ENCODE data around the gene CDC42BPB. TPM values are rescaled to one million over a fixed set of nuclear protein-coding genes. Genes with fewer than 3 reads are reported as not detected.

CDC42BPB gene
- total and polyA plus RNA-seq, 2 of the 13 experiments (the other 11 are each of a cell fraction or from before 2014, with no cell fraction given), result 19.7 to 32.3 TPM

DNA sequence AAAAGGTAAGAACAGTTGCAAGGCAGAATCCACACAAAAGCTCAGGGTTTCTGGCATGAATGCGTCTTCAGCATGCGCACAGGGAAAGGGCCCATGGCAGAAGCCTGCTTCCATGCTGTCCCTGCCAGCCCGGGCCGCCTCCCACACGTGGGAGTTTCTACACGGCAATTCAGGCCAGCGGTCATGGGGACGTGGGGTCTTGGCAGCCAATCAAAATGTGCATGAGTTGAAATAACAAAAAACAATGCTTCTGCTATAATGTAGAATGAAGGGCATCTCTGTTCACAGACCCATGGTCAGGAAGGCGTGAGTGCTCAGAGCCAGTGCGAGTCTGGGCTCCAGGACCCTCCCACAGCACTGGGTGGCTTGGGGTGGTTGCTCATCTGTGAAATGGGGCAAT is 106.3 kb downstream of the CDC42BPB start:
- Histone ChIP-seq H3K4me1 (ENCODE audit: insufficient read depth, low read length) (no peaks in the 10 kb centered on the region), H3K4me2 (ENCODE audit: low read depth, low read length) (no peak overlapping the region), H3K4me3 (replicated peaks in 1 of 3; ENCODE audit: insufficient read depth in 1 of 3, low read depth in 2 of 3, low read length in 3 of 3) (no peak overlapping the region), H3K36me3 (replicated peaks in 1 of 2; ENCODE audit: control insufficient read depth in 1 of 2, insufficient read depth in 2 of 2, low read length in 2 of 2) (peaks cover 32 to 48% of the 10 kb centered on the region in 2 experiments), H3K79me2 (ENCODE audit: insufficient read depth, low read length) (no peaks in the 10 kb centered on the region), H3K9me3 (ENCODE audit: low read length) (no peaks in the 10 kb centered on the region), H4K20me1 (ENCODE audit: insufficient read depth, low read length) (no peaks in the 10 kb centered on the region), H3K27me3 (ENCODE audit: control insufficient read depth in 1 of 2, insufficient read depth in 2 of 2, low read length in 2 of 2) (no peaks in the 10 kb centered on the region), H3K27ac (ENCODE audit: extremely low read length, insufficient read depth, low read length) (no peak overlapping the region), H3K9ac (ENCODE audit: insufficient read depth, low read depth, low read length) (no peak overlapping the region), H2AFZ (ENCODE audit: low read length) (no peak overlapping the region)
- 96% methylated on average over 8 of the region's 10 CpGs for WGBS (ENCODE audit: low lambda C conversion rate)
- no TSS peak for BruUV-seq (replicated peaks)
- ATAC-seq (no peak), FAIRE-seq (no peak), DNase-seq (ENCODE audit: low spot score) (no peak)
- CTCF ChIA-PET (ENCODE audit: low intra/inter-chr PET ratio, low total read pairs), result no interaction called here
- in situ Hi-C loops (cut with HindIII; ENCODE audit: extremely low pct_ligation_motif_present, low pct_unique_long_range_greater_than_20kb), result no loop called here
- intact Hi-C loops (cut with micrococcal nuclease; ENCODE audit: unreplicated experiment), result no loop called here
- POLR2A ChIA-PET, result no interaction called here
- TF ChIP-seq FOXC1 (CRISPR knock-in tag; IDR thresholded peaks at IDR 0.05; ENCODE audit: borderline replicate concordance), result no peak
- no peak for TF ChIP-seq GATAD1 (CRISPR knock-in tag; IDR thresholded peaks at IDR 0.05)
- TF ChIP-seq, protein P1, sequence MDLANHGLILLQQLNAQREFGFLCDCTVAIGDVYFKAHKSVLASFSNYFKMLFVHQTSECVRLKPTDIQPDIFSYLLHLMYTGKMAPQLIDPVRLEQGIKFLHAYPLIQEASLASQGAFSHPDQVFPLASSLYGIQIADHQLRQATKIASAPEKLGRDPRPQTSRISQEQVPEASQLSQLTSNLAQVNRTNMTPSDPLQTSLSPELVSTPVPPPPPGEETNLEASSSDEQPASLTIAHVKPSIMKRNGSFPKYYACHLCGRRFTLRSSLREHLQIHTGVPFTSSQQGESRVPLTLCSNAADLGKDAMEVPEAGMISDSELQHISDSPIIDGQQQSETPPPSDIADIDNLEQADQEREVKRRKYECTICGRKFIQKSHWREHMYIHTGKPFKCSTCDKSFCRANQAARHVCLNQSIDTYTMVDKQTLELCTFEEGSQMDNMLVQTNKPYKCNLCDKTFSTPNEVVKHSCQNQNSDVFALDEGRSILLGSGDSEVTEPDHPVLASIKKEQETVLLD (CRISPR knock-in tag; IDR thresholded peaks at IDR 0.05; ENCODE audit: low read depth), result no peak
- no peak for TF ChIP-seq GABPA (IDR thresholded peaks at IDR 0.05; ENCODE audit: low read depth, low read length)
- TF ChIP-seq GABPA (CRISPR knock-in tag; IDR thresholded peaks at IDR 0.05; ENCODE audit: low read depth), result no peak
- TF ChIP-seq, protein P2, sequence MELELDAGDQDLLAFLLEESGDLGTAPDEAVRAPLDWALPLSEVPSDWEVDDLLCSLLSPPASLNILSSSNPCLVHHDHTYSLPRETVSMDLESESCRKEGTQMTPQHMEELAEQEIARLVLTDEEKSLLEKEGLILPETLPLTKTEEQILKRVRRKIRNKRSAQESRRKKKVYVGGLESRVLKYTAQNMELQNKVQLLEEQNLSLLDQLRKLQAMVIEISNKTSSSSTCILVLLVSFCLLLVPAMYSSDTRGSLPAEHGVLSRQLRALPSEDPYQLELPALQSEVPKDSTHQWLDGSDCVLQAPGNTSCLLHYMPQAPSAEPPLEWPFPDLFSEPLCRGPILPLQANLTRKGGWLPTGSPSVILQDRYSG (CRISPR knock-in tag; IDR thresholded peaks at IDR 0.05), result no peak
- TF ChIP-seq, protein P3, sequence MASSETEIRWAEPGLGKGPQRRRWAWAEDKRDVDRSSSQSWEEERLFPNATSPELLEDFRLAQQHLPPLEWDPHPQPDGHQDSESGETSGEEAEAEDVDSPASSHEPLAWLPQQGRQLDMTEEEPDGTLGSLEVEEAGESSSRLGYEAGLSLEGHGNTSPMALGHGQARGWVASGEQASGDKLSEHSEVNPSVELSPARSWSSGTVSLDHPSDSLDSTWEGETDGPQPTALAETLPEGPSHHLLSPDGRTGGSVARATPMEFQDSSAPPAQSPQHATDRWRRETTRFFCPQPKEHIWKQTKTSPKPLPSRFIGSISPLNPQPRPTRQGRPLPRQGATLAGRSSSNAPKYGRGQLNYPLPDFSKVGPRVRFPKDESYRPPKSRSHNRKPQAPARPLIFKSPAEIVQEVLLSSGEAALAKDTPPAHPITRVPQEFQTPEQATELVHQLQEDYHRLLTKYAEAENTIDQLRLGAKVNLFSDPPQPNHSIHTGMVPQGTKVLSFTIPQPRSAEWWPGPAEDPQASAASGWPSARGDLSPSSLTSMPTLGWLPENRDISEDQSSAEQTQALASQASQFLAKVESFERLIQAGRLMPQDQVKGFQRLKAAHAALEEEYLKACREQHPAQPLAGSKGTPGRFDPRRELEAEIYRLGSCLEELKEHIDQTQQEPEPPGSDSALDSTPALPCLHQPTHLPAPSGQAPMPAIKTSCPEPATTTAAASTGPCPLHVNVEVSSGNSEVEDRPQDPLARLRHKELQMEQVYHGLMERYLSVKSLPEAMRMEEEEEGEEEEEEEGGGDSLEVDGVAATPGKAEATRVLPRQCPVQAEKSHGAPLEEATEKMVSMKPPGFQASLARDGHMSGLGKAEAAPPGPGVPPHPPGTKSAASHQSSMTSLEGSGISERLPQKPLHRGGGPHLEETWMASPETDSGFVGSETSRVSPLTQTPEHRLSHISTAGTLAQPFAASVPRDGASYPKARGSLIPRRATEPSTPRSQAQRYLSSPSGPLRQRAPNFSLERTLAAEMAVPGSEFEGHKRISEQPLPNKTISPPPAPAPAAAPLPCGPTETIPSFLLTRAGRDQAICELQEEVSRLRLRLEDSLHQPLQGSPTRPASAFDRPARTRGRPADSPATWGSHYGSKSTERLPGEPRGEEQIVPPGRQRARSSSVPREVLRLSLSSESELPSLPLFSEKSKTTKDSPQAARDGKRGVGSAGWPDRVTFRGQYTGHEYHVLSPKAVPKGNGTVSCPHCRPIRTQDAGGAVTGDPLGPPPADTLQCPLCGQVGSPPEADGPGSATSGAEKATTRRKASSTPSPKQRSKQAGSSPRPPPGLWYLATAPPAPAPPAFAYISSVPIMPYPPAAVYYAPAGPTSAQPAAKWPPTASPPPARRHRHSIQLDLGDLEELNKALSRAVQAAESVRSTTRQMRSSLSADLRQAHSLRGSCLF (CRISPR knock-in tag; IDR thresholded peaks at IDR 0.05; ENCODE audit: borderline replicate concordance), result no peak
- TF ChIP-seq, protein P4, sequence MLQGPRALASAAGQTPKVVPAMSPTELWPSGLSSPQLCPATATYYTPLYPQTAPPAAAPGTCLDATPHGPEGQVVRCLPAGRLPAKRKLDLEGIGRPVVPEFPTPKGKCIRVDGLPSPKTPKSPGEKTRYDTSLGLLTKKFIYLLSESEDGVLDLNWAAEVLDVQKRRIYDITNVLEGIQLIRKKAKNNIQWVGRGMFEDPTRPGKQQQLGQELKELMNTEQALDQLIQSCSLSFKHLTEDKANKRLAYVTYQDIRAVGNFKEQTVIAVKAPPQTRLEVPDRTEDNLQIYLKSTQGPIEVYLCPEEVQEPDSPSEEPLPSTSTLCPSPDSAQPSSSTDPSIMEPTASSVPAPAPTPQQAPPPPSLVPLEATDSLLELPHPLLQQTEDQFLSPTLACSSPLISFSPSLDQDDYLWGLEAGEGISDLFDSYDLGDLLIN (CRISPR knock-in tag; IDR thresholded peaks at IDR 0.05; ENCODE audit: borderline replicate concordance), result no peak
- TF ChIP-seq ZFP36L1 (CRISPR knock-in tag; IDR thresholded peaks at IDR 0.05), result no peak
- TF ChIP-seq, protein P5, sequence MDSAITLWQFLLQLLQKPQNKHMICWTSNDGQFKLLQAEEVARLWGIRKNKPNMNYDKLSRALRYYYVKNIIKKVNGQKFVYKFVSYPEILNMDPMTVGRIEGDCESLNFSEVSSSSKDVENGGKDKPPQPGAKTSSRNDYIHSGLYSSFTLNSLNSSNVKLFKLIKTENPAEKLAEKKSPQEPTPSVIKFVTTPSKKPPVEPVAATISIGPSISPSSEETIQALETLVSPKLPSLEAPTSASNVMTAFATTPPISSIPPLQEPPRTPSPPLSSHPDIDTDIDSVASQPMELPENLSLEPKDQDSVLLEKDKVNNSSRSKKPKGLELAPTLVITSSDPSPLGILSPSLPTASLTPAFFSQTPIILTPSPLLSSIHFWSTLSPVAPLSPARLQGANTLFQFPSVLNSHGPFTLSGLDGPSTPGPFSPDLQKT (CRISPR knock-in tag; IDR thresholded peaks at IDR 0.05; ENCODE audit: borderline replicate concordance), result no peak
- no peak for TF ChIP-seq ZNF879 (CRISPR knock-in tag; IDR thresholded peaks at IDR 0.05)
- no peak for TF ChIP-seq CHD2 (IDR thresholded peaks at IDR 0.05; ENCODE audit: low read depth, low read length)
- no peak for TF ChIP-seq HOXA3 (CRISPR knock-in tag; IDR thresholded peaks at IDR 0.05)
- TF ChIP-seq KLF11 (CRISPR knock-in tag; IDR thresholded peaks at IDR 0.05), result no peak
- TF ChIP-seq TBP (CRISPR knock-in tag; IDR thresholded peaks at IDR 0.05), result no peak
- TF ChIP-seq GZF1 (CRISPR knock-in tag; IDR thresholded peaks at IDR 0.05), result no peak
- TF ChIP-seq FIP1L1 (IDR thresholded peaks at IDR 0.05; ENCODE audit: borderline replicate concordance, insufficient read depth, low read depth, low read length), result no peak
